Measurements from ENCODE around the gene MMP25. TPM values are rescaled to one million over a fixed set of nuclear protein-coding genes. Genes with fewer than 3 reads are reported as not detected.

MMP25 gene
- total and polyA plus RNA-seq, 9 of the 15 experiments (the other 6 are each of a cell fraction or from before 2014, with no cell fraction given): 0.03 to 0.04 TPM; not detected in 7

DNA sequence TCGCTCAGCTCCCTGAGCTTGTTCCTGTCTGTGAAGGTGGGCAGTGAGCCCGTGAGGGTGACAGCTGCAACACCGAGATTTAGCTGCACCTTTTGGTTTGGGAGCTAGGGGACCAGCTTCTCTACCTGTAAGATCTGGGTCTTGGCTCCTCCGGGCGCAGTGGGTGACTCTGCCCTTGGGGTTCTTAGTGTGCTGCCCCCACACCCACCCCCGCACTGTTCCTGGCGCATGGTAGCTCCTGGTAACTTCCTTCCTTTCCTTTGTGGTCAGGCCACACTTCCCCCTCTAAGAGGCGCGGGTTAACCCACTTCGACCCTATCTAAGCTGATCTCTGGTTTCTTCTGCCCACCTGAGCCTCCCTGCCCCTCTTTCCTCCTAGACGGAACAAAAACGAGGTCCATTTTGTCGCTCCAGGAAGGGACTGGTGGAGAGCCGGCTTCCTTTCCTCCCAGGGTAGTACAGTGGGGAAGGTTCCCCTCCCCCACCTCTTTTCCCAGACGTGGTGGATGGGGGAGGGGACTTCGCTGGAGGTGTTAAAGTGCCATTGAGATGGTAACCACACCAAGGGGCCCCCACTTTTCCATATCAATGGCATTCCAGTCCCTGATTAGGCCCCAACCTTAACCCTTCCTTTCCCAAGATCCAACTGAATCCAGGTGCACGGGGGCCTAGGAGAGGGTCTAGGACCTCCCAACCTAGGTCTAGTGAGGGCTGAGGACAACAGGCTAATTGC is 38.2 kb upstream of the MMP25 start (continued):
- TF ChIP-seq ELF4 (CRISPR knock-in tag; IDR thresholded peaks at IDR 0.05) (0 out of 2 replicates have a peak, but pooled peaks have one; percentile 48), ZNF785 (CRISPR knock-in tag; IDR thresholded peaks at IDR 0.05) (no peak), ZNF77 (CRISPR knock-in tag; IDR thresholded peaks at IDR 0.05) (no peak), ZBTB26 (CRISPR knock-in tag; IDR thresholded peaks at IDR 0.05) (no peak), ZBTB40 (IDR thresholded peaks at IDR 0.05) (peak; percentile 88), ZBTB40 (CRISPR knock-in tag; IDR thresholded peaks at IDR 0.05) (no peak), GABPB2 (CRISPR knock-in tag; conservative IDR thresholded peaks at IDR 0.05) (no peak), TEAD4 (IDR thresholded peaks at IDR 0.05; ENCODE audit: low read length) (peak; percentile 27; the same call in 1 of the 2 replicates), TEAD4 (CRISPR knock-in tag; IDR thresholded peaks at IDR 0.05; ENCODE audit: borderline replicate concordance) (no peak), TAL1 (IDR thresholded peaks at IDR 0.05) (0 out of 2 replicates have a peak, but pooled peaks have one; percentile 5), ZNF586 (CRISPR knock-in tag; conservative IDR thresholded peaks at IDR 0.05) (no peak), NR4A1 (CRISPR knock-in tag; IDR thresholded peaks at IDR 0.05) (no peak), NR4A1 (tag; IDR thresholded peaks at IDR 0.05) (peak; percentile 48), CREBBP (IDR thresholded peaks at IDR 0.05; ENCODE audit: low read depth, low read length) (no peak), SMARCC2 (IDR thresholded peaks at IDR 0.05; ENCODE audit: low read depth) (peak; percentile 49; the same call in 1 of the 2 replicates), BACH1 (tag; IDR thresholded peaks at IDR 0.05) (peak; percentile 49; the same call in 1 of the 2 replicates), ZBTB8A (IDR thresholded peaks at IDR 0.05; ENCODE audit: partially characterized antibody) (no peak), CREB3L1 (IDR thresholded peaks at IDR 0.05; ENCODE audit: borderline replicate concordance, low read depth) (peak; percentile 29; the same call in 1 of the 2 replicates)

Measured in K562 (cell line).